Stimulated activated CD4-positive, alpha-beta T cell treated with anti-CD3 and anti-CD28 coated beads, Interleukin-1b, Interleukin-23, amount 100 ng/mL, for 1 hour (primary cell): ENCODE data around the gene KLHL12.

Experiments
- DNase-seq, 2 donors: peaks; one replicate each; pipeline ENCODE4 v3.0.0-alpha.2; 2020; ENCODE audit warnings: low read depth in 2 of 2

The KLHL12 gene

DNA sequence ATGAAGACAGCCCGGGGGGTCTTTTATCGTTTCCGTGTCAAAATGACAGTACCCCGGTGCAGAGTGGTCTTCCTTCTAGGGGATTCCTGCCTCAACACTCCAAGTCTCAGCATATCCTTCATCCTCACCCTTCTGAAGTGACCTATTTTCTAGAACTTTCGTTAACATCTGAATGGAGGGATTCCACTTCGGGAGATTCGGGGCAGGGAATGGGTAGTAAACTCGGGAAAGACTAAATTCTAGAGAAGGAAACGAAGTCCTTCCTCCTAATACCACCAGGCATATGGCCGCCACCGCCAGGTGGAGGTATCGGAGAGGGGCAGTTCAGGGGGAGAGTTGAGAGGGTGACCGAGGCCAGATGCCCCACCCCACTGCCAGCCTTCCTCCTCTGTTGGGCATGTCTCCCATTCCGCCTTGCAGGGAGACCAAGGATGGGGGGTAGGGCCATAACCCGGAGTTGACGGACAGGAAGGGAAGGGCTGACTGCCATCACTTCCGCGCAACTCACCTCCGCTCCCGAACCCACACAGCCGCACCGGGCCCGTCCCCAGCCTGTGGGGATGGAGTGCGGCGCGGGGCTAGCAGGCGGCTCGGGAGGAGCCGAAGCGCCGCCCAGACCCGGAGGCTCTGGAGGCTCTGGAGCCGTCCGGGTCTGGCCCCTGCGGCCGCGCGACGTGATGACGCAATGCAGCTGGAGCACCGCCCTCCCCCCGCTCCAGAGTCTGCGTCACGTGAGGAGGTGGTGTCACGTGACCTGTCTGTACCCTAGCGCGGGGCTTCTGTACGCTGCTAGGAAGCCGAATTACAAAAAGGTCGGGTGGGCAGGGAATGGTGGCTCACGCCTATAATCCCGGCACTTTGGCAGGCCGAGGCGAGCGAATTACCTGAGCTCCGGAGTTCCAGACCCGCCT lies at the start of gene KLHL12:
TSS of gene KLHL12 (minus strand) at position 654 of the 911 bp plus-strand sequence. CDS start 2,072 bp downstream, outside the sequence.
- peak; percentile 87 to 89 for DNase-seq

DNA sequence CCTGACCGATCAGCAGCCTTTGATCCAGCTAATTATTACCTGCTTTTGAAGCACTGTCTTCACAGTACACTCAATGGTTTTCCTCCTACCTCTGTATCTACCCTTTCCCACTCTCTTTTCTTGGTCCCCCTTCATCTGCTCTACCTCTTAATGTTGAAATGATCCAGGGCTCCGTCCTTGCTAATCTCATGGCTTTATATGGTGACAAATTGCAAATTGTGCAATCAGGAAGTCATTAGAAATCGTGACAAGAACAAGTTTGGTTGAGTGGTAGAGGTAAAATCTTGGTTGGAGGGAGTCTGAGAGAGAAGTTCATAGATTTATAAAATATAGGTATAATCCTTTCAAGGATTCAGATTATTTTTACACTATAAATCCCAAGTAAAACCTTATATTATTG lies 49.6 kb upstream of the KLHL12 start:
- DNase-seq, result no peak

DNA sequence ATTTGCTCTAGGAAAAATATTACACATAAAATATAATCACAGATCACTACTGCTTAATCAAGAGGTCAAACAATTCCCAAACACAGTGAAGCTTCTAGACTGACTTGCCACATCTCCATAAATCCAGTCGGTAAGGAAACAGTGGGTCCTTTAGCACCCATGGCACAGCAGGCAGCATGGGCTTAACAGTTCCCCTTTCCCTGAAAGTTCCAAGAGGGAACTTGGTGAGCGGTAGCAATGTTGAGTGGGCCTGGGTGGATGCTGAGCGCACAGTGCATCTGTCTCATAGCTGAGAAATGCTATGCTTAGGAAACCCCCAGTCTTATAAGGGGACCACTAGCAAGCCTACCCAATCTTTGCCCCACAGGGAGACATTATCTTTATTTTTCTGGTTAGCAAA lies 47.8 kb upstream of the KLHL12 start:
- DNase-seq, result no peak

DNA sequence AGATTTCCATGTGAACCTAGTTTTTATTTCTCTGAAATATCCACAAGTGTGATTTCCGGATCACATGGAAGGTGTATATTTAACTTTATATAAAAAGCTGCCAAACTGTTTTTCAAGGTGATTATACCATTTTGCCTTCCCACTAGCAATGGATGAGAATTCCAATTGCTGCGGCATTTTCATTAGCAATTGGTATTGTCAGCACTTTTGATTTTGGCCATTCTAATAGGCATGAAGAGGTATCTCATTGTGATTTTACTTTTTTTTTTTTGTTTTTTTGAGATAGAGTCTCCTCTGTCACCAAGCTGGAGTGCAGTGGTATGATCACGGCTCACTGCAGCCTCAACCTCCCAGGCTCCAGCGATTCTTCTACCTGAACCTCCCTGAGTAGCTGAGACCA lies 45.0 kb upstream of the KLHL12 start:
- DNase-seq, result no peak

DNA sequence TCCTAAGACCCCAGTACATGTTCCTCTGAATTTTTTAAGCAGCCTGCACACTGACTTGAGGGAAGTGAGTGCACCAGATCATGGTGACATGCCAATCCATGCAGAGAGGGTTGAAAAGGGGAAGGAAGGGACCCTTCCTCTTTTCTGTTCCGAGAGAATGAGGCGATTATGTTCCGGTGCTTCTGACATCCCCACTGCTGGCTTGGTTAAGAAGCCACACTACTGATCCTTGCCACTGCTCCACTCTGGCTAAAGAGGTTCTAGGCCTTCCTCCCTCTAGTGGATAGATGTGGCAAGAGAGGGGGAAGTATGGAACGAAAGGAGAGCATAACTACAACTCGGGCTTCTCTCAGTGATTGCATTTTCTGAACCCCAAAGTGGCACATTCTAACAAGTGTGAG lies 41.9 kb upstream of the KLHL12 start:
- DNase-seq, result no peak

DNA sequence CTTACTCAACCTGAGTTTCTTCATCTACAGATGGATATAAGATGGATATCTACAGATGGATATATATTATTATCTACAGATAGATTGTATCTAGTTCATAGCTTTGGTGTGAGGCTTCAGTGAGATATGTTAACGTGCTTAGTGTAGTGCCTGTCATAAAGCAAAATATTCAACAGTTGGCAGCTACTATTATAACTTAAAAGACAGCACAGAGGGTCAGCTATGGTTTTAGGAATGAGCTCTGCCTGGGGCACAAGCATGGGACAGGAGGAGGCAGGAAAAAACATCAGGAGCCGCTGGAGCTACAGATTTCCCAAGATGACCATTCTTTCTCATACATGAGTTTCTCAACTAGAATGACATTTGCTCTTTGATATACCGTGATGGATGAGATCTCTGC lies 41.3 kb upstream of the KLHL12 start:
- DNase-seq, result no peak

DNA sequence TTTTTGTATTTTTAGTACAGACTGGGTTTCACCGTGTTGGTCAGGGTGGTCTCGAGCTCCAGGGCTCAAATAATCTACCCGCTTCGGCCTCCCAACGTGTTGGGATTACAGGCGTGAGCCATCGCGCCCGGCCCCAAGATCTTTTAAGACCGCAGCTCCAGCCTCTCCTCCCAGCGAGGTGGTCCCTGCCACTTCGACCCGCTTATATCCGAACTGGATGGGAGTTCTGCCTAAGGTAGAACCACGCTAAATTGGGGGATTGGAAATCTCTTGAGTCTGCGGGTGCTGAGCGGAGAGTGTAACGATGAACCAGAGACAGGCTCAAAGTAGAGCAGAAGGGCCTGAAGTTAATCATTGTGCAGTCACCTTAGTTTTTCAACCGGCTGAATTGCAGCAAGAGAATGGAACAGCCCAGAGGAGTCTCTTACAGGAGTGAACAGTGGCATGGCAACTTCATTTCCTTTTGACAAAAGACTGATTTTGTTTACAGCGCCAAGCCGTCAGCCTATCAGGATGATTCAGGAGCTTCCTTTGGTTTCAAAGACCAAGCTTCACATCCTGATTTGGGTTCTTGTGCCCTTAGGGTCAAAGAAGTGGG lies 40.7 kb upstream of the KLHL12 start:
- no peak for DNase-seq

DNA sequence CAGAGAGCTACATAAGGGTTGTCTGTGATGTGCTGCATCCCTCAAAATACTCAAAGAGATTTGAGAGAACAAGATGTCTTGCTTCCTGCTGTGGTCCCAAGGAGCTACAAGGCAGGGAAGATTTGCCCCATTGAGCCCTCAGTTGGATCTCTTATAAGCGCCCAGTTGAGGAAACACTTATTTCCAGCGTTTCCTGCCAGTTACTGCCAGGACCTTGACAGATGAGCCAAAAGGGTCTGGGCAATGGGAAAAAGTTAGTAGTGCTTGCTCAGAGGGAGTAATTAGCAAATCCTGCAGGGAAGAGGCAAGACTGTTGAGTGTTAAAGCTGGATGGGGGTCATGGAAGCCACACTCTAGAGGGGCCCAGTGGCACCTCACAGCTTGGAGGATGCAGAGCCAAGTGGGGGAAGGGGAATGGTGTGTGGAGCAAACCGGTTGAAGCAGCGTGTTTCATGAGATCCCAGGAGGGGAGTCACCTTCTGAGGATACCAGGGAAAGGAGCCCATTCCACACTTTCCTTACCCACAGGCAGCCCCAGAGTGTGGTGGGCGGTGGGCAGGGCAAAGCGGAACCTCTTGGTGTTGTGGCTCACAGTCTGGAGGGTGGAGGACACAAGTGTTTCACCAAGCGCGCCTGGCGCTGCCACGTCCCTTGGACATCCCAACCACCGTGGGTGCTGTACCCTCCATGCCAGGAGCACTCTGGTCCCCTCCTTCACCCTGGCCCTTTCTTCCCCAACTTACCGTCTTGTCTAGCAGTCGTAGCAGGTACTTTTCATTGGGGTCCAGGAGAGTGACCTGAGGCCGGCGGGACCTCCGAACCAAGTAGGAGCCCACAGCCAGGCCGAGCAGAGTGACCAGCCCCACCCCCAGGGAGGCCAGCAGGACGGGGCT lies 39.2 kb upstream of the KLHL12 start:
- DNase-seq, result no peak

DNA sequence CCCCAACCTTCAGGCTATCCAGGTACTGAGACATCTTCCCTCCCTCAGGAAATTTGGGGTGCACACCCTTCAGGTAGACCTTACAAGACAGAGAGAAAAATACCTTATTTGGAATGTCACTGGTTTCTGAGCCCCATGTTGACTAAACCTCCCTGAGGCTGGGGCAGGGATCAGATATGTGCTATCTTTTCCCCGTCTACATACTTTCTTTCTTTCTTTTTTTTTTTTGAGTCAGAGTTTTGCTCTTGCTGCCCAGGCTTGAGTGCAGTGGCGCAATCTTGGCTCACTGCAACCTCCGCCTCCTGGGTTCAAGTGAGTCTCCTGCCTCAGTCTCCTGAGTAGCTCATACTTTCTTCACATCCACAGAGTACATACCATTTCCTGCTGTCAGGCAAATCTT lies 38.4 kb upstream of the KLHL12 start:
- DNase-seq, result no peak

DNA sequence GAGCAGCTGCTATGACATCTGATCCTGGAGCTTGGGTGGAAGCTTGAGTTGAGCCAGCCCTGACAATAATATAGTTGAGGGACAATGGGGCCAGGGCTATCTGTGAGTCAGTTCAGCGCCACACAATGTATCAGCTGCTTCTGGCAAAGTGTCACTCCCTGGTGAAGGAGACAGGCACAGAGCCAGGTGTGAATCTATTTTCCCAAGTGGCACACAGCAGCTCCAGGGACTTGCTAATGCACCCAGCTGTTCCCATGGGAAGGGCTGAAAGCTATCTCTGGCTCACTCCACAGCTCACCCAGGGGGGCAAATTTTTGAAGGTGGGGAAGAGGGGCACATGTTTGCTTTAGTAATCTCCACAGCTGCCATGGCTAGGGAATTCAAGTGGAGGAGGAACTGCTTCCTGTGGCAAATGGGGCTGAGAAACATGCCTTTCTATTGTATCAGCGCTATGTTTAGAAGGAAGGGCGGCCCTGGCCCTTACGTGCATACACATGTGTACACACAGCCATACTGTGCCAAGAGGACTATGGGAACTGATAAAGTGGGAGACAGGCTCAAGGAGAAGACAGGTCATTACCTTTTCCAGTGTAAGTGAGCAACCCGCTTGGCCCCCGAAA lies 37.9 kb upstream of the KLHL12 start:
- no peak for DNase-seq

DNA sequence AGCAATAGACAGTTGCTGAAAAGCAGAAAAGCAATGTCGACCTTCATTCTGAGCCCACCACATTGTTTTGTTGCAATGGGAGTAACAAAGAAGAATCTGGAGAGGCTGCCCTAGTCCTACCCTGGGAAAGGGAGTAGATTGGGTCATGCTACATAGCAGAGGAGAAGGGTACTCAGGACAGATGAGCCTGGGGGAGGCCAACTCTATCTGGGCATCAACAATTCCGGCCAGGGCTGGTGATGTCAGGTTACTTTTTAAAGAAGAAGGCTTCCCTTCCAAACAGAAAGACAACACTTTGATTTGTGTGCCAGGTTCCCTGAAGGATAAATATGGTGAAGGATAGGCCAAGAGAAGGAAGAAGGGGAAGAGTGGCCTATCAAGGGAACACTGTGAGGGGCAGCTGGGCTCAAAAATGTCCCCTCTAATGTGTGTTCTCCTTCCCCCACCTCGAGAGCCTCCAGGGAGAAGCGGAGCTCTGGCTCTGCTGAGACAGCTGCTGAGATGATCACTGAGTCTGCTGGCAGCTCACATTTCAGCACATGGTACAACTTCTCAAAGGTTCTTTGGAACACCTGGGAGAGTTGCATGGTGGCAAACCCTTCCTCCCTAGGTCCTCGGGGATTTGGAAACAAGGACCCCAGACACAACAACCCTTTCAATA lies 34.3 kb upstream of the KLHL12 start:
- no peak for DNase-seq

DNA sequence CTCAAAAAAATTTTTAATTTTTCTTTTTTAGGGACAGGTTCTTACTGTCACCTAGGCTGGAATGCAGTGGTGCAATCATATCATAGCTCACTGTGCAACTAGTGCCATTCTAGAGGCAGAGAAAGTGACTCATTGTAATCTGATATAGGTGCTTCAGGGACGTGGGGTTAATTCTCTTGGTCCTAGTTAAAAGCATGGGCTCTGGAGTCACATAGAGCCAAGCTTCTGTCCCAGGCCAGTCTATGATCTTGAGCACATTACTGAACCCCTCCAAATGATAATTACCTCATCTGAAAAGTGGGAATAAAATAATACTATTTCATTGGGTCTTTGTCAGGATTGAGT lies 32.2 kb upstream of the KLHL12 start:
- DNase-seq, result no peak

DNA sequence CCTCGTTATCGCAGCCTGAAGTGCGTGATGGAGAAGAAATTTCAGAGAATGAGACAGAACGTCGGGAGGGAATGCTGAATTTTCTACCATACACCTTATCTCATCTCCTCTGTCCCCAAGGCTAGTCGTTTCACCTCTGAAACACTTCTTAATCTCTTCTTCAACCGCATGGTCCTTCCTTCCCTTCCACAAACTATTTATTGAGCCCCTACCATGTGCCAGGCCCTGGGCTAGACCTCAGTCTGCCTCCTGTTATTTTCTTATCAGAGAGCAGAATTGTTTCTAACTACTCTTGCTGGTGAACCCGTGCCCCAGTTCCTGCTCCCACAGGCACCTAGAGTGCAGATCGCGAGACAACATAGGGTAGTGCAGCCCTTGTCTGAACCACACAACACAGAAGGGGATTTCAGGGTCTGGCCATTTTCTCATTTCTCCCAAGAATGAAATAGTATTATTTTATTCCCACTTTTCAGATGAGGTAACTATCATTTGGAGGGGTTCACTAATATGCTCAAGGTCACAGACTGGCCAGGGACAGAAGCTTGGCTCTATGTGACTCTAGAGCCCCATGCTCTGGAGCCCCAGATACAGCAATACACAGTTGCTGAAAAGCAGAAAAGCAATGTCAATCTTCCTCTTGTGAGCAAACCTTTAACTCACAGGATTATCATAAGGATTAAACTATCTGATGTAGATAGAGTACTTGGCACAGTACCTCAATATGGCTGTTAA lies 31.7 kb upstream of the KLHL12 start:
- no peak for DNase-seq

DNA sequence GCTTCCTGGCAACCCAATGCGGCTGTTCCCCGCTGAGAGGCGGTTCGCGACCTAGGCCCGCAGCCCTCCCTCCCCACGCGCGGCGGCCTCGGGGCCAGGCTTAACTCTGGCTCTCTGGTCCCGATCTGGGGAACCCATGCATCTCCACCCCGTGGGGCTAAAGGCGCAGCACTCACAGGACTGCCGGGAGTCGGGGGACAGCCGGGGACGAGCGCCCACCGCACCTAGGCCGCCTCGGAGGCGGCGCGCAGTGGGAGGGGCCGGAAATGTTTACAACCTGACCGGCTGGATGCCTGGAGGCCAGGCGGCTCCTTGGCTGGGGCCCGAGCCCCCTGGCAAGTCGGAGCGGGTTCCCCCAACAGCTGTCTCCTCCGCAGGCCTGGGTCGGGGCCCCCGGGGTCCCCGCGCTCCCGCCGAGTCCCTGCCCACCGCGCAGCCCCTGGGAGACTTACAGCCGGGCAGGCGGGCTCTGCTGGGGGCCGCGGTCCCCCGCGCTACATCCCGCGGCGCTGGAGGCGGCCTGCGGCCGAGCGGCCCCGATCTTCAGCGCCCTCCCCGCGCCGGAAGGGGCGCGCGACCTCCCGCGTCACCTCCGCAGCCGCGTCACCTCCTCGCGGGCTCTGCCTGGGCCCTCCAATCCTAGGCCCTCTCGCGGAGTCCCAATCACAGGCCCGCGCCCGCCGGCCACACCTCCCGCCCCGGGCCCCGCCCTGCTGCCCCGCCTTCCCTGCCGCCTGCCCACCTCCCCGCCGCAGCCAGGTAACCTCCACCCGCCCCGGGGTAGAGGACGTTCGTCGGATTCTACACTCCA lies 30.9 kb upstream of the KLHL12 start, which contains the start of gene ADIPOR1:
TSS of gene ADIPOR1 (minus strand) at position 580 of the 811 bp plus-strand sequence. CDS start 7,242 bp downstream, outside the sequence.
- peak; percentile 84 to 95 for DNase-seq

DNA sequence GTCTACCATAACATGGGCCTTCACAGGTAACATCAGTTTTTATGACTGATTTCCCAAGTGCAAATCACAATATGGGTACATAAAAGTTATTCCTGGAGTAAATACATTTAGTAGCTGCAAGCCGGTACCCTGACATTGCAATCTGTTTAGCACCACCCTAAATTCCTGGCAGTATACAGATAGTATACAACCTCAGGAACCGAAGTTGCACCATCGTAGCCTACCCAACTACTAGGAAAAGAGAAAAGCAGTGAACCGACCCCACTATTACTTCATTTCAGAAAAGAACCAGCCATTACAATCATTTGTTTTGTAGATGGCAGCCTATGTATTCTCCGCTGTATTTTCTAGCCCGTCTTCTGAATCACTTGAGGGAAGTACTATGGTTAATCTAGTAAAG lies 29.9 kb upstream of the KLHL12 start:
- no peak for DNase-seq

DNA sequence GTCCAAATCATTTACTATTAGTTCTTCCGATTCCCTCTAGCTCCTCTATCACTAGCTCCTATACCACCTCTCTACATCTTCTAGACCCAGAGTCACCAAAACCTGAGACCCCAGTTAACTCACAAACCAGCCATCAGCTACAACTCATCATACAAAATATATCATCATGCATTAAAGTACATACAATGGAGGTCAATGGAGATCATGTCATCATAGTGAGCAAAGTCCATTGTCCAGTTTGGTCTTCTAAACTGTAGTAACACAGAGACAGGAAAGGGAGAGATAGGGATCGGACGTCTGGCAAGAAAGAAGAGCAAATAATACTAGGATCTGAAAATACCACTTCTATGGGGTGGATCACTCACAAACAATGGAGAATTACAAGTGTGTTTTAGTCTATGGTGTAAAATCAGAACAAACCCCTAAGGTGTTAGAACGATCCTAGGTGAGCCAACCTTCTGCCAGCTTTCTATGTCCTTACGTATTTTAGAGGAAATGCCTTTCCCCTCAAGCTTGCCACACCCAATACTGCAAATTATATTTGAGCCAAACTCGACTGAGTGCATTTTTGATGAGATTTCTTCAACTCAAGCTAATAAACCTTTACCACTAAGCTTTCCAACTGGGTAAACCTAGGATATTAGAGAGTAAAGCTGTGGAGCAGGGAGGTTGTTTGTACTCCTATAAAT lies 27.2 kb upstream of the KLHL12 start:
- DNase-seq, result no peak

DNA sequence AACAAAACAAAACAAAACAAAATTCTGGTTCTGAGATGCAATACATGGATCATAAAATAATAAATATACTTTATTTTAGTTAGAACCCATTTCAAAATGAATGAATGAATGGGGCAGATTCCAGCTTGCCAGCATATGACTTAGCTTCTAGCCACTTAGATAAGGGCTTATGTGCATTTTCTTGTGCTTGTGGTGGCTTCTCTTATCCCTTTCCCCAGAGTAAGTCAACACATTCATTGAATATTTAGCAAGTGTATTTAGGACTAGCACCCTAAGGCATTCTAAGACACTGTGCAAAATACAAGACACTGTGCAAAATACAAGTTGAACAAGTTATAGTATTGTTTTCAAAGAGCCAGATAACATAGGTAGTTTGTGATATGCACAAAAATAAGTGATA lies 26.4 kb upstream of the KLHL12 start:
- no peak for DNase-seq

DNA sequence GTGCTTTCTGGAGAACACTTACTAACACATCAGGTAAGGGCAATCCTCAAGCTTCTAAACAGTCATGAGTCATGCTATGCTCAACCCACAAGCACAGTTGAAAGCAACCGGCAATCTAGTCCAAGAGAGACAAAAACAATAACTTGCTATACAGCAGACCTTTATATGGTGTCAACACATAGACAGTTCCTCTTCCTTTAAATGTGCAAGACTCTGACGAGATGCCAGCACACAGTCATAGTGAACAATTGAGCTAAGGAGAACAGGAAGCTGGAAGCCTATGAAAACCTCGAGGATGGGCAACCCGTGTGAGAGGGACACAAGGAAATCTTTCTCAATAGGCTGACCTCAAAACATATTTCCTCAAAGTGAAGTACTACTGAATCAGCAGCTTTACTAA lies 25.8 kb upstream of the KLHL12 start:
- DNase-seq, result no peak

DNA sequence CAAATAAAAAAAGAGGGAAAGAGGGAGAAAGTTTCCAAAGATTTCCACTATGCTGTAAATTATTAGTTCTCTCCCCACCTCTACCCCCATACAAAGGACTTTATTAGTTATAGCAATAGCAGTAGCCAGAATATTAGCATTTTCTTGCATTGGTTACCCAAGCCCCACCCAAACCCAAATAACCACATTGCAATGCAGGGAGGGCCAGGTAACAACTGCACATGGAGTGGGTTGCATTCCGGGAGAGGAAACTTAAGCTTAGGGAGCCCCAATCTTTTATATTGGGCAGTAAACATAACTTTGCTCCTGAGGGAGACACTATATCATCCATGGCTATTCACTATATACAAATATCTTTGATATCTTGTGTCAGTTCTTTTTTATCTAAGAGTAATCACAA lies 25.1 kb upstream of the KLHL12 start:
- no peak for DNase-seq
